DMS153 treated with DMSO at 0.1 percent for 48 hours (cell line): ENCODE data around the gene PAPOLA.

ENCODE experiments used
- DNase-seq: peaks from one replicate; lab custom pipeline; 2025; ENCODE audit not compliant: unreplicated experiment; lab: John Stamatoyannopoulos, UW

PAPOLA gene

DNA sequence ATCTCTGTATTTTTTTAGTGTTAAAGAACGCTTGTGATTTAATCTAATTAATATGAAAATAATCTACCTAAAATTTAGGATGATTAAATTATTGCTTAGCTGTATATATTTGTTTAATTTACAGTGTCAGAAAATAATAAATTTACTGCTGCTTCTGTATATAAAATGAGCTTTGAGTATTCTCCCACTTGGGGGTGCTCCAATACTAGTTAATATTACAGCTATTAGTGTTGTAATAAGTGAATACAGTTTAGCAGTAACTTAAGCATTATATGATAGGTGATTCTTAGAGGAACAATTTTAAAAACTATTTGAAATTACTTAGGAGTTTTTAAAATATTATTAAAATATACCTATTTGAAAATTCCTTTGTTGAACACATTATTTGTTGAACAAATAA lies 62.2 kb downstream of the PAPOLA start:
- DNase-seq, result no peak

- DNase-seq, result no peak
These were observed 63.6 kb downstream of the PAPOLA start for GRCh38 chr14:96565811-96566210.

DNA sequence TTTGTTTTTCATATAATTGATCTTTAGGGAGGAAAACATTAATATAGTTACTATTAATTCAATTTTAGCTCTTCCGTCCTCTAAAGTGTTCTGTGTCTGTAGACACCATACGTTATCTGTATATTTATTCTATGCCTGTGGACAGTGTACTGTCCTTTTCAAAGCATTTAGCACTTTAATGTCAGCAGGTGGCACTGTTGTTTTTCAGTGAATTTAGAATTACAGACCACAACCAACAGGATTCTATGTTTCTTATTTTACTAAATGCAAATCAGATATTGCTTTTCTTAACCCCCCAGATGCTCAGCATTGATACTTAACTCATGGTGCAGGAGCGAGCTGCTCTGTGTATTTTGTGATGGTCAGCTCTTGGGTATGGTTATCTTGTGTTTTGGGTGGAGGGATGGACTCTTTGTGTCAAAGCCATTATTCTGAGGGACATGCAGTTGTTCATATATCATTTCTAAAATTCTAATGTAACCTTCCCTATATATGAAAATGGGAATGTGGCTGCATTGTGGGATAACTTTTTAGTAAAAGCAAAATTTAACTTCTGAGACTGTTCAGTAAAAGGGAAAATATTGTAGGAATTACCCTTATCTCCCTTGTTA lies 65.2 kb downstream of the PAPOLA start:
- no peak for DNase-seq

DNA sequence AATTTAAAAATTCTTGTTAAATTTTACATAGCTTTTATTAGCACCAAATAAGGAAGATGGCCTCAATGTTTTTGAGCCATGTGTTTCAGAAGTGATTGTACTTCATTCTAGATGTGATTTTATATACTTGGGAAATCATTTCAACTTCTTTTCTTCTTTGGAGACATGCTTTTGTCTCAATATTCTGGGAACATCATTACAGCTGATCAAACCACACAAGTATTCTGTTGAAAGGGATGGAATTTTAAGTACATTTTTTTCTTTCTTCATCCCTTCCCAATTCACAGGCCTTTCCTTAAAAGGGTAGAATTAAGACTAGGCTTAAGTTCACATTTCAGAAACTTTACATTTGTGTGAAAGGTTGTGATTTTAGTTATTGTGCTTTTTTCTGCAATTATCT lies 66.4 kb downstream of the PAPOLA start:
- DNase-seq, result no peak

GRCh38 chr14:96571311-96571710 lies 69.1 kb downstream of the PAPOLA start:
- DNase-seq, result no peak

GRCh38 chr14:96573473-96574100 lies 71.4 kb downstream of the PAPOLA start:
- DNase-seq, result no peak

DNA sequence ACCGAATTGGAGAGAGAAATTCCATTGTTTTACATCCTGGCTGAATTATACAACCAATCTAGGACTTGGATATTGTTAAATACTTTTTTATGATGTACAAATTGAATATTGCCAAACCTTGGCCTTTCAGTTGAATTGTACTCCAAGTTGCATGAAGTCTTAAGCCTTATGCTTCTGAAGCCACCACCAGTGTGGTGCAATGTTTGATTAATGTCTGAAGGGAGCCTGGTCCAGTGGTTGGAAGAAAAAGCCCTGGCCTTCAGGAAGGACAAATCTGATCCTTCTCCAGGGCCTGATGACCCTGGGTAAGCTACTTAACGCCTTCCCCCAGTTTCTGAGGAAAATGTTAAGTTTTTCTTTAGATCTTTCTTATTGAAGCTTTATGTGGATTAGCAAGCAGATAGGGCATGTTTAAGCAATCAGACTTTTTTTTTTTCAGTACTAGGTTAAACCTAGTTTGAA lies 72.0 kb downstream of the PAPOLA start:
- no peak for DNase-seq

DNA sequence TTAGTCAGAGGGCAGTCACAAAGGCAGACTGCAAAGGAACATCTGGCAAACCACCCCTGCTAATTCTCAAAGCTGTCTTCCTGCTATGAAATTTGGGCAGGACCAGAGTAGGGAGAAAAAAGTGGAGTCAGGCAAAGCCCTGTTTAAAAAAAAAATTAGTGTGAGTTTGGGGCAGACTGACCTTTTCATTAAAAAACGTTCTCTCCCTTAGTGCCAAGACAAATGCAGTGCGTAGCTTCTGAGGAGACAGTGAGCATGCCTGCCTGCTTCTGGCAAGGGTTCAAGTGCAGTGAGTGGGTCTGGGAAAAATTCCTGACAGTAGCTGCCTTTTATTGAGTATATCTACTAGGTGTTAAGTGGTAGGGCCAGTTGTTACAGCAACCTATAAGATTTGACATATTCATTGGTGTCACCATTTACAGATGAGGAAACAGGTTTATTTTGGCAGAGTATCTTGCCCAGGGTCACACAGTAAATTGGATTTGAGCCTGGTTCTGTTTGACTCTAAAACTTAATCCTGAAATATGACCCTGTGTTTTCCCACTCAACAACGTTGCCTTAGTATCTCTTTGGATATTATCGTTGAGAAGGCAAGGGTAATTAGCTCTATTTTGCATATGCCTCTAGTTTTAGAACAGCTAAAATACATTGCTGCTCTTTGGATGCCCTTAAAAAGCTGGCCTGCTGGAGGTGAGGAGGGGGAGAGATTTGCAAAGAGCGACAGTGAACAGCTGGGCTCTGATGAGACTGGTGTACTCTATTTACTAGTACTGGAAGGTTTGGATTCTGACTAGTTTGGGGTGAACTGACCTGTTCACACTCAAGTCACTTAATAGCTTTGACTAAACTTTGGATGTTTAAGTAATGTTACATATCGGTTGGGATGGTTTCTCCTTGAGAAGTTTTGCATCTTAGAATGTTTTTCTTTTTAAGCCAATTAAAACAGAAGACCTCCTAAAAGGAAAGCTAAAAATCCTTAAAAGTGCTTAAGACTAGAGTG lies 72.8 kb downstream of the PAPOLA start:
- DNase-seq, result no peak

DNA sequence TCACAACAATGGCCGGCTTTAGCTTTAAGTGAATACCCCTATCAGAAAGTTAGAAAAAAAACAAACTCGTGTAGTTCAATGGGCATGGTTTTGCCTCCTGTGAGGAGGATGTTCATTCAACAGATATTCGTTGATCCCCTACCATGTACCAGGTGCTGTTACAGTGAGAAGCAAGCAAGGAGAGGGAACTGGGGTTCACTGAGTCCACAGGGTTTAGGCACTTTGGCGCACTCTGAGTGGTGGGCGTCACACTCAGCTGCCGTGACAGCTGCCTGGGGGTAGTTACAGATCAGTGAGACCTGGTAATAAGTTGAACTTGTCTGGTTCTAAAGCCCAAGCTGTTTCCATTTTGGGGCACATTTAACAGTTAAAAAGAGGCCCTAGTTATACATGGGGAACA lies 74.2 kb downstream of the PAPOLA start:
- no peak for DNase-seq

DNA sequence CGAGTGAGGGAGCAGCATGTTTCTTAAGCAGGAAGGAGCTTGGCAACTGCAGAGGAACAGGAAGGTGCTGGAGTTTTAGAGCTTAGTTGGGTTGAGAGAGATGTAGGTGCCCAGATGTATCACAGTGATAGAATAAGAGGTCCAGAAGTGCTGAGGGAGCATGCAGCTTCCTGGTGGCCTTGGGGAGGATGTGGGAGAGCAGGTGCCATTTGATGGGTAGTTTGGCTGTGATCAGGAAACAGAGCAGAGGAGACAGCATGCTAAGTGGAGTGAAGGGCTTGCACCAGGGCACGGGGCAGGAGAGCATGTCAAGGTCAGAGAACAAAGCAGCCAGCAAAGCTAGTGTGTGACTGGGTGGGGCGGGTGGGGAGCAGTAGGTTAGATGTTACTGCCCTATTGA lies 74.8 kb downstream of the PAPOLA start:
- no peak for DNase-seq

DNA sequence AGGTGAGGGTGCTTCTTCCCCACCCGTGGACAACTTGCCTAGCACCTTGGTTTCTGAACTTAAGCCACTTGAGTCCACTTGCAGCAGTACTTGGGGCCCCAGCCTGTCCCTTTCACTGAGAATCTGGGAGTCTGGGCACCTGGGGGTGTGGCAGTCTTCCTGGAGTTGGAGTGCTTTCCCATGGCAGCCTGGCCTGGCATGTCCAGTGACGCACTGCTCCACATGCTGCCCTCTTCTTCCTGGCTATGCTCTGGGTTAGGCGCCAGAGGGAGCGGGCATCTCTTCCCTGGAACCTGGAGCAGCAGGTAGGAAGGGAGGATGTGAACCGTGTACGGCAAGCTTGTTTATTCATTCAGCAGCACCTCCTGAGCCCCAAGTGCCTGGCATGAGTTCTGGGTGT lies 76.4 kb downstream of the PAPOLA start:
- no peak for DNase-seq

DNA sequence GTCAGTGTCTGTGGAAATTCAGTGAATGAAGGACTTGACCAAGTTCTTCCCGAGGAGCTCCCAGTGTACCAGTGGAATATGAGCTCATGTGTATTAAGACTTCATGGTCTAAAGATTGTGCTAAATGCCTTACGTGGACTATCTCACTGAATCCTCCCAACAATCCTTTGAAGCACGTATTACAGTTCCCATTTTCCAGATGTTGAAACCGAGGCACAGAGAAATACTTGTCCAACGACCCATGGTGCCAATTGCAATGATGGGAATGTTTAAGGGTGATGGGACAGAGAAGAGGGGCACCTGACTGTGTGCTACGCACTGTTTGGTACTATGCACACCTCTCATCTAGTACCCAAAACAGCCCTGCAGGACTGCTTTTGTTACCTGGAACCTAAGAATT lies 77.2 kb downstream of the PAPOLA start:
- DNase-seq, result no peak

- no peak for DNase-seq
These were observed 77.7 kb downstream of the PAPOLA start for GRCh38 chr14:96579855-96580254.

DNA sequence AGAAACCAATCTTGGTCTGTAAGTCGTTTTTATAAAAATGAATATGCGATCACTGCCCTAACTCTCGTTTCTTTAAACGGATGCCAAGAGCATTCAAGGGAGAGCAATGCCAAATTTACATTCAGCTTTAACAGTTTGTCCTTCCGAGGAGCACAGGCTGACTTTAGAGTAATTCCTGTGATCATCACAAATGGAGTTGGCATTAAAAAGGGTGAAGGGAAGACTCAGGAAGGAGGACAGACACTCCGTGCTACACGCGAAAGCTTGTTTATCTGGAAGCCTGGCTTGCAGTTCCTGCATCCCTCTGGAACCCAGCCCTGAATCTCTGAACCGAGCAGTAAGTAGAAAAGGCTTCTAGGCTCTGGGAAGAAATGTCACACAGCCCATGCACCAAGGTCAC lies 78.4 kb downstream of the PAPOLA start:
- no peak for DNase-seq

- DNase-seq, result no peak
These were observed 78.8 kb downstream of the PAPOLA start for GRCh38 chr14:96581026-96581425.

DNA sequence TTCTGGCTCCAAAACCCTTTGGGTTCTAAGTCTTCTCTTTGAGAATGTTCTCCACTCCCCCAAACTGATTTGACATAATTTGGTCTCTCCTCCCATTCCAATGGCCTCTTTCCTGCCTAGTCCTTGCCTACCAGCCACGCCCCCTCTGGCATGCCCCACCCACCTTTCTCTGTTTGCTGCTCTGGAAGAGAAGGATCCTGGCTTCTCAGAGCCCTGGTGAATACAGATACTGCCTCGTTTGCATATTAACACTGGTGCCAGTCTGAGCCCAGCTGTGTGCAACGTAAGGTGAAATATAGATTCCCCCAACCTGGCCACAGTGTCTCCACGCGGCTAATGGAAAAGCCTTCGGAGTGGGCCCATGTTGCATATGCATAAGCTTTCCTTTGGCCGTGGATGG lies 79.7 kb downstream of the PAPOLA start:
- DNase-seq, result no peak

DNA sequence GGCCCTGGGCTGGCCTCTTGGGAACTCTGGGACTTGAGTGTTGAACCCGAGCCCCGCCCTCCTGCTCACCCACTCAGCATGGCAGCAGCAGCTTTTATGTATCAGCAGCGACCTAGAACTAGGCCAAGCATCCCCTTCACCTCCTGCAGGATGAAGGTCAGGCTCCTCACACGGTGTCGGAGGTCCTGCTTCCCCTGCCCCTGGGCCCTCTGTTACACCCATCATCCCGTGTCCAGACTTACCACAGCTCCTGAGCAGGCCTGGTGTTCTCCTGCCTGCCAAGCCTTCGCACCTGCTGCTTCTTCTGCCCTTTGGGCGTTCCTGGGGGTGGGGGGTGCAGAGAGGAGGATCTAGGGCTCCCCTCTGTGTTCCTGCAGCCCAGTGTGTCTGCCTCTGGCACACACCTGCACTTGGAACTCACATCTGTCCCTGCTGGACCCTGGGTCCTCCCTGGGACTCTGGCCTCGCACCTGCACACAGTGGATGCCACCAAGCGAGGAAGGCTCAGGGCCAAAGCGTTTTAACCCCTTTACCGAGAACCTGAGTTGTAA lies 80.3 kb downstream of the PAPOLA start:
- DNase-seq, result no peak

DNA sequence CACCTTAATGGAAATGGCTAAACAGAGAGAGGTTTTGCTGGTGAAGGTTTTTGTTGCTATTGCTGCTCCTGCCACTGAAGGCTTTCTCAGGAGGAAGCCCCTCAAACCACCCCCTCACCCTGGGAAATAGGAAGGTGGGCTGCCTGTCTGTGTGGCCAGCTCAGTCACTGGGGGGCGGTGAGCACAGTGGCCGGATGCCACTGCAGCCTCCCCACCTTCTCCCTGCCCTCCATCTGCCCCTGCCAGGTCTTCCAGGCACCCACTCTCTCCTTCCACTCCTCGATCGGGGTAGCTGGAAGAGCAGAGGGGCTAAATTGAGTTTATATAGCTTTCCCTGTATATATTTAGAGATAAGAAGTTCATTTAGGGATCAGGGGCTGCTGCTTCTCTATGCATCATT lies 80.8 kb downstream of the PAPOLA start:
- no peak for DNase-seq

GRCh38 chr14:96583569-96584041 lies 81.4 kb downstream of the PAPOLA start:
- DNase-seq, result no peak

GRCh38 chr14:96584199-96584906 lies 82.2 kb downstream of the PAPOLA start:
- no peak for DNase-seq
